Caki2 (cell line): ENCODE data around the gene ITFG2. TPM values are rescaled to one million over a fixed set of nuclear protein-coding genes. Genes with fewer than 3 reads are reported as not detected.
A peak's percentile ranks its signal among the peaks of the same experiment; 100 is the strongest.
"Not testable (repeated sequence)": the region's sequence is repeated elsewhere in the genome, so short reads cannot be mapped to it uniquely, and the experiment has no call there.

ENCODE experiments used
- DNase-seq: peaks from one replicate; pipeline ENCODE4 v3.0.0-alpha.2; 2015; ENCODE audit warnings: low read depth
- in situ Hi-C: cut with HindIII; loops from 2 replicates; pipeline ENCODE4 v1.10.0; 2016; ENCODE audit warnings: low sequenced_read_pairs, low pct_unique_long_range_greater_than_20kb, mixed read lengths
- total RNA-seq: library from RNA; depleted of rRNA; stranded (reverse); fragments of >200 nt; shearing (Covaris generic); gene quantifications from 2 replicates; pipeline ENCODE4 v1.2.3, GENCODE V29; 2014; ENCODE audit warnings: low replicate concordance; rRNA removed

ITFG2 gene
- total RNA-seq, 1 experiment from 2014 or later: 2.2 TPM

DNA sequence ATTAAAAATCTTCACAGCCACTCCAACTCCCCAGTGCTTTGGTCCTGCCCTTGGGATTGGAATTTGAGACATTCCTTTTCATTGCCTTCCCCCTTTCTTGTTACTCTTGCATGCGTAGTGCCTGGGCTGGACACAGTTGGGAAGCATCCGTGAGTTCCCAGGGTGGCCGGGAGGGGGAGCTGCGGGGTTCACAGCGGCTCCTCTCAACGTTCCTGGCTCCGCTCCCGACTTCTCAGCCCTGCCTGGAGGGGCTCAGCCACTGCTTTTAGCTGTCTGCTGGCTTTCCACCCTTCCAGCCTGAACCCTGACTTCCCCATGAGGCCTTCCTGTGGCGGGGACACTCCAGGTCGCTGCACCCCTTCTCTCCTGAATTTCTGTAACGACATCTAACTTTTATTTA is 41.2 kb downstream of the ITFG2 start:
- in situ Hi-C loops: no loop called here
- DNase-seq: peak; percentile 33

DNA sequence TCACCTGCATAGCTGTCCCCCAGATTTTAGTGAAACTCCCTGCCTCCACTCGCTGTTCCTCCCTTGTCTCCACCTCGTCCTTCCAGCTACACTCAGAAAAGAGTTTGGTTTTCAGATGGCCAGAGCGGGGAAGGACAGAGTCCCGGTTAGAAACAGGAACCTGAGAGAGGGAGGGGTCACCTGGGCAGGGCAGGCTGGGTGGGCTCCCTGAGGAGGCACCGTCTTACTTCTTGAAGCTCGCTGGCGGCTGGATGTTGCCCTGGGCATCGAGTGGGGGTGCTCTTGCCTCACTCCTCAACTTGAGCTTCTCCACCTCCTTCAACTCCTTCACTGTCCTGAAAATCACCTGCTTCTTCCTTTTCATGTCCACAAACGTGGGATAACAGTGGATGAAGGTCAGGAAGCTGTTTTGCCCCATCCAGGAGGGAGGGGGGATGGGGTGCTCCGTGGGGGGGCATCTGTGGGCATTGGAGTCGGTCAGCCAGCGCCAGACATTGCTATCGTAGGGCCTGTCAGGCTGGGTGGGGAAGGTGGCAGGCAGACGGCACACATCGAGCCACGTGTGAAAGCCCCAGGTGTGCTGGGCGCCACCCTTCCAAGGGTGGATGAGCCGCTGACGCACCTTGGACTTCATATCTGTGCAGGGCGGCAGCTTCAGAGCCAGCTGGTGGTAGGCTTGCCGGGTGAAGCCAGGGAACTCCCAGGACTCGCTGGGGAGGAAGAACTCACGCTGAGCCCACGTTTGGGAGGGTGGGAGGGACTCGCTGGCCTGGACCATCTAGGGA is 42.4 kb downstream of the ITFG2 start:
- DNase-seq: no peak
- in situ Hi-C loops: no loop called here

DNA sequence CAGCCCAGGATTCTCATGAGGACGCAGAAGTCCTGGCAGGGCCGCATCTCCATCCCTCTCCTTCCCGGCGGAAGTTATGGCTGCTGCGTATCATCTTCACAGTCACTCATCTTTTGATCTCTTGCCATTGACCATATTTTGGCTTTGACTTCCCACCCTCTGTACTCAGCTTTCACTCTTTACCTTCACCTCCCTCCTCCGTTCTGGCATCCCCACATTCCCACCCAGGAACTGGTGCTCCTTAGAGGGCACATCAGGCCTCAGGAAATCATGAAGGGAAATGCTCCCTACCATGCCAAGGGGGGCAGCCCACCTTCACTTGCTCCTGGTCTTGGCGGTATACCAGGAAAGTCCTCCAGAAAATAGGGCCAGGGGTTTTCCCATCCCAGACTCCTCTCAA is 43.1 kb downstream of the ITFG2 start:
- DNase-seq: no peak
- in situ Hi-C loops: no loop called here

DNA sequence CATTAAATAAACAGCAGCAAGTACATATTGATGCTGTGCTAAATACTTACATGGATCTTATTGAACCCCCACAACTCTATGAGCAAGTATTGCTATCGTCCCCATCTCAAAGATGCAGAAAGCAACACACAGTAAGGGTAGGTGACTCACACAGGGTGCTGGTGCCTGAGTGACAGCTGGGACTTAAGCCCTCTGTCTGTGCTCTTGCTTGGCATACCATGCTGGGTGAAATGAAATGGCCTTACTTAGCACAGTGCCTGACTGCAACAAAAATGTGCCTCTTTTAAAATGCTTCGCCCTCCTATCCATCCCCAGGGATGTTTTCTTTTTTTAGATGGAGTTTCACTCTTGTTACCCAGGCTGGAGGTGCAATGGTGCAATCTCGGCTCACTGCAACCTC is 43.6 kb downstream of the ITFG2 start:
- in situ Hi-C loops: no loop called here
- DNase-seq: no peak

DNA sequence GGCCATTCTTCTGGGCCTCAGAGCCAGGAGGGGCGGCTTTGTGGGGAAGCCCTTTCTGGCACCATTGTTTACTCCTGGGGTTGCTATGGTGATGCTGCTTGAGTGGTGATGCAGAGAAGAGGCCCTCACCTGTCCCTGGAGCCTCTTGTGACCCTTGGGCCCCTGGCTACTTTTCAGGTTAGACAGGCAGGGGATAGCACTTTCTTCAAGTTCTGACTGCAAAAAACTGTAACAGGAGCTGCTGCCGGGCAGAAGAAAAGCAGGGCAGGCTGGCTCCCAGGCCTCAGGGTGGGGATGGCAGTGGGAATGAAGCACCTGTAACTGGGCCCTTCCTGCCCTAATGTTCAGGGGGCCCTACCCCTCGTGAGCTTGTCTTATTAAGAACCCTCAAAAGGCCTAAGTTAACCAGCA is 44.6 kb downstream of the ITFG2 start, which contains the start of gene TEX52:
TEX52 (minus strand) TSS at position 19 of the 411 bp plus-strand sequence; CDS start at position 6, 13 bp downstream.
- in situ Hi-C loops: no loop called here
- DNase-seq: peak; percentile 21

DNA sequence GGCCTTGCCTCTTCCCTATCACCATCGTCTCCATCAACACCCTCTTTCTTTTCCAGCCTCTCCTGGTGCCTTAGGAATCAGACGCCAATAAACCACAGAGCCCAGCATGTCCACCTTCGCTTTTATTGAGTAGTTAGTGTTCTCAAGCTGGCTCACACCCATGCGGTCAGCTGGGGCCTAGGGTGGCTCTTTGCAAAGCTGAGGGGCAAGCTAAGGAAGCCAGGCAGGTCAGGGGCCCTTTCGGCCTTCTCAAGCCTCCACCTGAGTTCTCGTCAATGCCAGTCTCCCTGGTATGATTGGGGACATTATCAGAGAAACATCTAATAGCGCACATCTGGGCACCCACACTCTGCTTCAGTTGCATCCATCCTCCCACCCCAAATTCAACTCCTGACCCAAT is 45.1 kb downstream of the ITFG2 start:
- in situ Hi-C loops: no loop called here
- DNase-seq: no peak

DNA sequence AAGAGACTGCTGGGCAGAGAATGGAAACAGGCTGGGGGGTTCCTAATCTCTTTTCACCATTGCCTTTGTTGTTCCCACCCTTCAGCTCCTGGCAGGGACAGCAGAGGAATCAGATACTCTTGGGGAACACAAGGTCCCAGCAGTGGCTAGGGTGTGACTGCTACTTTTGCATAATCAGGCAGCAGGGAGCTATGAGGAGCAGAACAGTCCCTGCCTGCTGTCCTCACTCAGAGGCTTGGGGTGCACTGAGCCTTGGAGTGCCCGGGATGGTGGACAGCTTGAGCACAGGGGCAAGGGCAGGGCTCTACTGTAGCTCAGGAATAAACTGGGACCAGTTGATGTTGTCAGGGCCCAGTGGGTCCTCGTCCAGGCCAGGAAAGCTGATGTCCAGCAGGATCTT is 45.9 kb downstream of the ITFG2 start:
- no peak for DNase-seq
- in situ Hi-C loops: no loop called here

DNA sequence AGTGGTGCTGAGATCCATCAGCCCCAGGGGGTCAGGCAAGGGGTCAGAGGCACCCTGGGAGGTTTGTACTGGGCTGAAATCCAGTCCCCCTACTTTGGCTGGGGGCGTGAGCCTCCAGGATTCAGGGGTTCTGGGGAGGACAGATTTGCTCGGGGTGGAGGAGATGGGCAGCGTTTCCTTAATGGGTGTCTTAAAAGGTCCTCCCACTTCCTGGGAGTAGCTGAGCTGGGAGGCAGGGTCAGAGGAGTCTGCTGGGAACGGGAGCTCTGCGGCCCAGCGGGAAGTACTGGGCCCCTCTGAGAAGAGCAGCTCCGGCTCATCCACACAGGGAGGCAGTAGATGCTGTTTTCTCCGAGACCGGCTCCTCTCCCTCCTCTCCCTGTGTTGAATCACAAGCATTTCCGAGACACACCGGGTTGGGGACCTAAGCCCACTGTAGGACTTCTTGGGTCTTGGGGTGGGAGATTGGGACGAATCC is 46.5 kb downstream of the ITFG2 start:
- in situ Hi-C loops: no loop called here
- no peak for DNase-seq

DNA sequence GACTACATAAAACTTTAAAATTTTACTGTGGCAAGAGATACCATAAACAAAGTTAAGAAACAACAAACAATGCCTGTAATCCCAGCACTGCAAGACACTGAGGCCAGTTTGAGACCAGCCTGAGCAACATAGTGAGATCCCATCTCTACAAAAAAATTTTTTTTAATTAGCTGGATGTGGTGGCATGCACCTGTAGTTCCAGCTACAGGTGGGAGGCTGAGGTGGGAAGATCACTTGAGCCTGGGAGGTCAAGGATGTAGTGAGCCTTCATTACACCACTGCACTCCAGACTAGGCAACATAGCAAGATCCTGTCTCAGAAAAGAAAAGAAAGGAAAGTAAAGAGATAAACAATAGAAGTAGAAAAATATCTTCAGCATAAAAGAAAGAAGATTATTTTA is 47.7 kb downstream of the ITFG2 start:
- in situ Hi-C loops: no loop called here
- no peak for DNase-seq

DNA sequence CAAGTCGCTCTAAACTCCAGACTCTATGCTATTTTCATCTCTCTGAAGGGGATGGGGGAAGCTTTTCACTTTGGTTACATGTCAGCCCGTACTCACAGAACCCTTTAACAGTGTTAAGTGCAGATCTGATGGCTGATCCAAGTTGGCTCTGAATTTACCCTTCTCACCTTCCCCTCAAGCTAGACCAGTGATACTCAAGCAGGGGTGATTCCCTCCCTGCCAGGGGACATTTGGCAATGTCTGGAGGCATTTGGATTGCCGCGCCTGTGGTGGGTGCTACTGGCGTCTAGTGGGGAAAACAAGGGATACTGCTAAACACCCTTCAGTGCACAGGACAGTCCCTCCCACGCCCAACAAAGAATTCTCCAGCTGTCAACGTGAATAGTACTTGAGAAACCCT is 50.4 kb downstream of the ITFG2 start:
- no peak for DNase-seq
- in situ Hi-C loops: no loop called here

DNA sequence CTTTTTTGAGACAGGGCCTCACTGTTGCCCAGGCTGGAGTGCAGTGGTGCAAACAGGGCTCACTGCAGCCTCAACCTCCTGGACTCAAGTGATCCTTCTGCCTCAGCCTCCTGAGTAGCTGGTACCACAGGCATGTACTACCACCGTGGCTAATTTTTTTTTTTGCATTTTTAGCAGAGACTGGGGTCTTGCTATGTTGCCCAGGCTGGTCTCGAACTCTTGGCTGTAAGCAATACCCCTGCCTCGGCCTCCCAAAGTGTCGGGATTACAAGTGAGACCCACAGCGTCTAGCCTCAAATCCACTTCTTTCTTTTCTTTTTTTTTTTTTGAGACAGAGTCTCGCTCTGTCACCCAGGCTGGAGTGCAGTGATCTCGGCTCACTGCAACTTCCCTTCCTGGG is 50.9 kb downstream of the ITFG2 start:
- in situ Hi-C loops, DNase-seq: not testable (repeated sequence)

DNA sequence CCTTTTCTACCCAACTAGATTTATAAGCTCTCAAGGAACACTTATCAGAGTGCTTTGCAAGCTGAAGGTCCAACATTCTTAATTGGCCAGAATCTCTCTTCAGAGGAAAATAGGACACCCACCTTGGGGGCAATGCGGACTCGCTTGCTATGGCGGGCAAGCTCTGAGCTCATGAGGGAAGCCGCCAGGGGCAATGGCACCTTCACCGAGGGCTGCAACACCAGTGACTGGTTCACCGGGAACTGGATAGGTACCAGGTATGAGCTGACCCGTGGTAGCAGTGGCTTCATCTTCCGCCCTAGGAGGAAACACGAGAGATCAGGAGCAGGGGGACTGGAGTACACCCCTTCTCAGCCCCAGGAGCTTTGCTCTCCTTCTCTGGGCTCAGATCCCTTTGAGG is 51.7 kb downstream of the ITFG2 start:
- in situ Hi-C loops: no loop called here
- no peak for DNase-seq

DNA sequence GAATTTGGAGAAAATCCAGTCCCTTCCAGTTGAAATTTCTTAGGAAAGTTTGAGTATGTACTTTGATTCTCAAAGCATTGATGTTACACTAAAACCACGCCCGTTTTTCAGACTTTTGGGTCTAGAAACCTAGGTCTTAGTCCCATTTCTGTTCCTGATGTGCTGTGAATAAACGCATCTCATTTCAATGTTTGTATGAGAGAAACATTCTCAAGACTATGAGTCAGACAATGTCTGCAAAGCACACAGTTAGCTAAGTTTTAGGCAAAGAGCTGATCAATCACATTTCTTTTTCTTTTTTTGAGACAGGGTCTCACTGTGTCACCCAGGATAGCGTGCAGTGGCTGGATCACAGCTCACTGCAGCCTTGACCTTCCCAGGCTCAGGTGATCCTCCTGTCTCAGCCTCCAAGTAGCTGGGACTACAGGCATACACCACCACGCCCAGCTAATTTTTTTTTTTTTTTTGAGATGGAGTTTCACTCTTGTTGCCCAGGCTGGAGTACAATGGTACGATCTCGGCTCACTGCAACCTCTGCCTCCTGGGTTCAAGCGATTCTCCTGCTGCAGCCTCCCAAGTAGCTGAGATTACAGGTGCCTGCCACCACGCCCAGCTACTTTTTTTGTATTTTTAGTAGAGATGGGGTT is 56.6 kb downstream of the ITFG2 start:
- DNase-seq, in situ Hi-C loops: not testable (repeated sequence)

Other genes starting within 250 kb of the ITFG2 start
- 77.6 and 85.8 TPM in 2 replicates for gene FKBP4, start 17.7 kb upstream of the ITFG2 start, total RNA-seq
- gene NRIP2, start 22.4 kb downstream of the ITFG2 start, total RNA-seq: not detected in 2 replicates
- not detected in 2 replicates for gene TEX52, start 44.4 kb downstream of the ITFG2 start, total RNA-seq
- gene FOXM1, start 64.5 kb downstream of the ITFG2 start, total RNA-seq: 18.1 and 30.1 TPM in 2 replicates
- gene RHNO1, start 64.6 kb downstream of the ITFG2 start, total RNA-seq: 32.1 and 54.9 TPM in 2 replicates
- 38.2 and 57.9 TPM in 2 replicates for gene TULP3, start 78.2 kb downstream of the ITFG2 start, total RNA-seq
- gene TEAD4, start 146.7 kb downstream of the ITFG2 start, total RNA-seq: 17.2 and 32.7 TPM in 2 replicates